CD4-positive, alpha-beta T cell (primary cell): ENCODE results near the gene MAST4. TPM values are rescaled to one million over a fixed set of nuclear protein-coding genes. Genes with fewer than 3 reads are reported as not detected.

Source experiments
- ATAC-seq: fragments of 200-7000 bp; cut with Tn5 transposase; one replicate; pipeline ENCODE4 v1.10.0; 2022; ENCODE audit warnings: mild to moderate bottlenecking; ENCODE audit not compliant: poor library complexity
- CTCF ChIA-PET: fragments of 350-600 bp; sonication (Branson Sonifier 250); formaldehyde crosslinking; loops from one replicate; lab custom pipeline; 2021; ENCODE audit warnings: antibody characterized with exemption, inconsistent platforms; lab: Charles Lee
- POLR2A ChIA-PET: fragments of 350-600 bp; sonication (Branson Sonifier 250); formaldehyde crosslinking; loops from one replicate; lab custom pipeline; 2021; ENCODE audit warnings: antibody characterized with exemption, inconsistent platforms; lab: Charles Lee
- DNase-seq, 14 experiments: peaks; one replicate each; pipeline ENCODE4 v3.0.0-alpha.2; 2013 to 2020; ENCODE audit warnings: mixed read lengths in 2 of 14
- H3K27ac ChIP-seq, 2 donors: one replicate each; pipeline versions ENCODE4 v1.5.1 to v1.7.0; 2013; ENCODE audit warnings: low read length in 2 of 2, low read depth in 1 of 2, mild to moderate bottlenecking in 1 of 2
- H3K27me3 ChIP-seq, 2 experiments: 1 replicate in 1 of 2; 2 replicates in 1 of 2; pipeline versions ENCODE4 v1.6.1 to v1.7.0; 2013; ENCODE audit warnings: low read length in 2 of 2, control low read depth in 1 of 2, mild to moderate bottlenecking in 1 of 2, moderate library complexity in 1 of 2; ENCODE audit not compliant: insufficient read depth in 2 of 2, control insufficient read depth in 1 of 2
- H3K36me3 ChIP-seq: one replicate; pipeline ENCODE4 v1.6.1; 2013; ENCODE audit warnings: low read length, control low read depth; ENCODE audit not compliant: insufficient read depth
- H3K4me1 ChIP-seq: one replicate; pipeline ENCODE4 v1.6.1; 2013; ENCODE audit warnings: low read length, control low read depth; ENCODE audit not compliant: insufficient read depth
- H3K4me3 ChIP-seq: one replicate; pipeline ENCODE4 v1.5.1; 2013; ENCODE audit warnings: mild to moderate bottlenecking, low read length, moderate library complexity
- H3K9me3 ChIP-seq, 2 experiments: 1 replicate in 1 of 2; 2 replicates in 1 of 2; pipeline versions ENCODE4 v1.6.1 to v1.7.0; 2013; ENCODE audit warnings: low read length in 2 of 2, mild to moderate bottlenecking in 2 of 2, control low read depth in 1 of 2, moderate library complexity in 1 of 2; ENCODE audit not compliant: control insufficient read depth in 1 of 2, insufficient read depth in 1 of 2
- H3K27ac Mint-ChIP-seq: one replicate; pipeline ENCODE4 v1.8.0; 2020; ENCODE audit warnings: mixed read lengths
- H3K27me3 Mint-ChIP-seq: one replicate; pipeline ENCODE4 v1.8.0; 2021; ENCODE audit warnings: mixed read lengths
- H3K36me3 Mint-ChIP-seq: one replicate; pipeline ENCODE4 v1.8.0; 2021; ENCODE audit warnings: low read depth, mixed read lengths
- H3K4me1 Mint-ChIP-seq: one replicate; pipeline ENCODE4 v1.8.0; 2021; ENCODE audit warnings: low read depth, mixed read lengths
- H3K4me3 Mint-ChIP-seq: one replicate; pipeline ENCODE4 v1.8.0; 2020; ENCODE audit warnings: mild to moderate bottlenecking, mixed read lengths
- H3K9me3 Mint-ChIP-seq: one replicate; pipeline ENCODE4 v1.8.0; 2020; ENCODE audit warnings: mixed read lengths
- intact Hi-C, 2 experiments: fragments of 100-400 bp; cut with DNase I in 1 of 2; cut with micrococcal nuclease in 1 of 2; formaldehyde crosslinking; loops; one replicate each; pipeline versions ENCODE4 v1.15.1 to v1.9.0; 2023 to 2025; cut with DNase I, micrococcal nuclease
- total RNA-seq, 174 experiments: library from RNA in 2 of 174; stranded (reverse) in 2 of 174; gene quantifications; one replicate each; pipeline ENCODE4 v1.2.3 and lab custom pipeline; 2021 to 2026
- TF ChIP-seq, protein P1 (sequence below): fragments of 200-600 bp; IDR thresholded peaks from one replicate; pipeline ENCODE4 v1.8.0; 2022; ENCODE audit warnings: antibody characterized with exemption, mild to moderate bottlenecking

MAST4 gene
- total RNA-seq, 2 experiments from 2014 or later: 21.3 to 21.6 TPM

DNA sequence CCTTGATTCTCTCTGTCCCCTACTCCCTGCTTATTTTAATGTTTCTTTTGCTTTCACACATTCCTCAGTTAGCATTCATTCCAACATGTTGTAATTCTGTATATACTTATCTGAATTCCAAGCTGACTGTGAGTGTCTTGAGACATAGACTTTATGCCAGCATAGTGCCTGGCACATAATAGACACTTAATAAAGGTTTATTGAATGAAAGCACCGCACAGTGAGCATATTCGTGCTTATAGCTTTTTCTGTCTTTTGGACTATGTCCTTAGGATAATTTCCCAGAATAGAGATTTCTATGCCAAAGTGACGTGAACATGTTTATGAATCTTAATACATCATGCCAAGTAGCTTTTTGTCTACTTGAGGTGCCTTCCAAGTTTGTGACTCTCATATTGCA, 425.8 kb downstream of the MAST4 start:
- Mint-ChIP-seq H3K27me3 (no peaks in the 10 kb centered on the region), H3K4me3 (no peak overlapping the region), H3K27ac (no peak overlapping the region), H3K9me3 (no peaks in the 10 kb centered on the region), H3K36me3 (peaks cover 23% of the 10 kb centered on the region), H3K4me1 (peaks cover 42% of the 10 kb centered on the region)
- CTCF ChIA-PET: no interaction called here
- Histone ChIP-seq H3K27me3 (no peaks in the 10 kb centered on the region), H3K36me3 (no peaks in the 10 kb centered on the region), H3K4me1 (no peaks in the 10 kb centered on the region), H3K9me3 (no peaks in the 10 kb centered on the region), H3K4me3 (no peak overlapping the region), H3K27ac (no peak overlapping the region)
- DNase-seq (no peak), ATAC-seq (no peak)
- intact Hi-C loops: no loop called here
- TF ChIP-seq, protein P1, sequence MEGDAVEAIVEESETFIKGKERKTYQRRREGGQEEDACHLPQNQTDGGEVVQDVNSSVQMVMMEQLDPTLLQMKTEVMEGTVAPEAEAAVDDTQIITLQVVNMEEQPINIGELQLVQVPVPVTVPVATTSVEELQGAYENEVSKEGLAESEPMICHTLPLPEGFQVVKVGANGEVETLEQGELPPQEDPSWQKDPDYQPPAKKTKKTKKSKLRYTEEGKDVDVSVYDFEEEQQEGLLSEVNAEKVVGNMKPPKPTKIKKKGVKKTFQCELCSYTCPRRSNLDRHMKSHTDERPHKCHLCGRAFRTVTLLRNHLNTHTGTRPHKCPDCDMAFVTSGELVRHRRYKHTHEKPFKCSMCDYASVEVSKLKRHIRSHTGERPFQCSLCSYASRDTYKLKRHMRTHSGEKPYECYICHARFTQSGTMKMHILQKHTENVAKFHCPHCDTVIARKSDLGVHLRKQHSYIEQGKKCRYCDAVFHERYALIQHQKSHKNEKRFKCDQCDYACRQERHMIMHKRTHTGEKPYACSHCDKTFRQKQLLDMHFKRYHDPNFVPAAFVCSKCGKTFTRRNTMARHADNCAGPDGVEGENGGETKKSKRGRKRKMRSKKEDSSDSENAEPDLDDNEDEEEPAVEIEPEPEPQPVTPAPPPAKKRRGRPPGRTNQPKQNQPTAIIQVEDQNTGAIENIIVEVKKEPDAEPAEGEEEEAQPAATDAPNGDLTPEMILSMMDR: no peak
- POLR2A ChIA-PET: no interaction called here

DNA sequence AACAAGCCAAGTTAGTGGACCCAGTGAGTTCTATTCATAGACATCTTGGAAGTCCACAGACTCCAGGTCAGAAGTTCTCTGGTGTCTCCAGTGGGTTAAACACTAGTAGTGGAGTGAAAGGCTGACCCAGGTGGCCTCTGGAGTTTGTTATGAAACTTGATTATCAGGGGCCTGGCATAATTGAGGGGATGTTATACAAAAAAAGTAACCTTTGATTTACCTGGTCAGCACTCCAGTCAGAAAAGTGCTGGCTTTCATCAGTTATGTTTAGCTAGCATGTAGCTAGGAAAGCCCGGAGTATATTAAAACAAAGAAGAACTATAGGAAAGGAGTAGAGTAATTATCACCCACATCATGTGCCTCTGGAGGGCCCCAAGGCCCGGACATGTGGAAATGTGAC, 429.3 kb downstream of the MAST4 start:
- ChIA-PET POLR2A (no interaction called here), CTCF (no interaction called here)
- ATAC-seq: no peak
- peaks cover 8% of the 10 kb centered on the region for H3K36me3 Mint-ChIP-seq
- peaks cover 68% of the 10 kb centered on the region for H3K4me1 Mint-ChIP-seq
- no peaks in the 10 kb centered on the region for H3K9me3 Mint-ChIP-seq
- TF ChIP-seq, protein P1: no peak
- H3K4me3 ChIP-seq: no peak overlapping the region
- no peak for DNase-seq
- no peak overlapping the region for H3K27ac Mint-ChIP-seq
- no peak overlapping the region for H3K27ac ChIP-seq
- no peaks in the 10 kb centered on the region for H3K27me3 ChIP-seq
- no peaks in the 10 kb centered on the region for H3K36me3 ChIP-seq
- no peaks in the 10 kb centered on the region for H3K9me3 ChIP-seq
- H3K27me3 Mint-ChIP-seq: no peaks in the 10 kb centered on the region
- no peak overlapping the region for H3K4me3 Mint-ChIP-seq
- intact Hi-C loops: no loop called here
- peaks cover 8% of the 10 kb centered on the region for H3K4me1 ChIP-seq

DNA sequence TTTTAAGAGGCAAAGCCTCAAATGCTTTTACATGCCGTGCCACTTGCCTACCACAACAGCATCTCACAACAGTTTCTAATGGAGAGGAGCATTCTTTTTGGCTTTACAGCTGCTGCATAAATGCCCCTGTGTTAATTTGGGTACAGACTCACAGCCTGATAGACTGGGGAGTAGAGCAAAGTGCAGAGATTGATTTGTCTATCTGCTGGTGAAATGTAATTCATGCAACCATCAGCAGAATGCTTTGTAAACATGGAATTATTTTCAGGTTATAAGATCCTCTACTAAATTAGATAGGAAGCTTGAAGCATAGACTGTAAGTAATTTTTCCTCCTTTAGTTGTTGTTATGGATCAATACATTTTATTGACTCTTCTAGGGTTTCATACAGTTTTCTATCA, 430.1 kb downstream of the MAST4 start:
- H3K4me3 ChIP-seq: no peak overlapping the region
- no peak for ATAC-seq
- TF ChIP-seq, protein P1: no peak
- Mint-ChIP-seq H3K4me1 (peaks cover 68% of the 10 kb centered on the region), H3K36me3 (peaks cover 8% of the 10 kb centered on the region), H3K9me3 (no peaks in the 10 kb centered on the region), H3K27ac (no peak overlapping the region), H3K27me3 (no peaks in the 10 kb centered on the region), H3K4me3 (no peak overlapping the region)
- ChIA-PET CTCF (no interaction called here), POLR2A (no interaction called here)
- no peaks in the 10 kb centered on the region for H3K36me3 ChIP-seq
- no peaks in the 10 kb centered on the region for H3K9me3 ChIP-seq
- no peak for DNase-seq
- peaks cover 11% of the 10 kb centered on the region for H3K4me1 ChIP-seq
- H3K27ac ChIP-seq: no peak overlapping the region
- intact Hi-C loops: no loop called here
- H3K27me3 ChIP-seq: no peaks in the 10 kb centered on the region
